Measurements from ENCODE around the gene SNRNP200.
A peak's percentile ranks its signal among the peaks of the same experiment; 100 is the strongest.

Gene SNRNP200

GRCh38 chr2:96305091-96305978 is at the start of gene SNRNP200:
TSS of gene SNRNP200 (minus strand) at chr2:96305546. CDS start at chr2:96305437, 109 bp downstream.
- peak within 1 kb of the TSS; percentile 76 for H3K4me3 ChIP-seq (ENCODE audit: low read depth, low read length)
- H3K27ac ChIP-seq (ENCODE audit: extremely low read depth, low read depth, low read length), result peak within 1 kb of the TSS; percentile 69
- no peaks in the 10 kb centered on the region for H3K9me3 ChIP-seq (ENCODE audit: control insufficient read depth, insufficient read depth, low read depth, low read length)
- POLR2A ChIA-PET, result interaction anchor here (0.5 to 2.0 kb wide), 8 partner anchors 16 to 123 kb away, joined by 3 to 16 read pairs (median 4); partner anchors contain the start of genes CIAO1, NCAPH and TMEM127
- H3K4me1 ChIP-seq (ENCODE audit: control insufficient read depth, insufficient read depth, low read length), result peaks cover 9% of the 10 kb centered on the region; the same call in 1 of the 2 replicates
- H3K36me3 ChIP-seq (ENCODE audit: control insufficient read depth in 2 of 2, insufficient read depth in 1 of 2, low read length in 2 of 2), result peaks cover 27 to 43% of the 10 kb centered on the region in 2 experiments
- CTCF ChIA-PET, result interaction anchor here (0.6 to 1.7 kb wide), 7 partner anchors 30 to 206 kb away, joined by 3 to 4 read pairs (median 3); no protein-coding TSS in a partner anchor
- no peak for TF ChIP-seq MEIS1 (CRISPR knock-in tag; IDR thresholded peaks at IDR 0.05; ENCODE audit: borderline replicate concordance)
- TF ChIP-seq BCL11B (tag by site-specific recombination; IDR thresholded peaks at IDR 0.05; ENCODE audit: low read depth), result no peak
- no peak; the same call in 1 of the 2 replicates for TF ChIP-seq SCRT2 (tag by site-specific recombination; IDR thresholded peaks at IDR 0.05)
- no peak for TF ChIP-seq ZNF610 (tag by site-specific recombination; IDR thresholded peaks at IDR 0.05; ENCODE audit: borderline replicate concordance)
- TF ChIP-seq KLF1 (tag by site-specific recombination; IDR thresholded peaks at IDR 0.05), result peak; percentile 93
- no peak for TF ChIP-seq YY1 (tag by site-specific recombination; IDR thresholded peaks at IDR 0.05)
- TF ChIP-seq ZNF221 (tag by site-specific recombination; IDR thresholded peaks at IDR 0.05; ENCODE audit: borderline replicate concordance), result no peak
- peak; percentile 84 for TF ChIP-seq ZNF335 (tag by site-specific recombination; conservative IDR thresholded peaks at IDR 0.05)
- no peak for TF ChIP-seq EGR2 (tag by site-specific recombination; IDR thresholded peaks at IDR 0.05; ENCODE audit: low read depth)
- TF ChIP-seq ZNF629 (tag by site-specific recombination; IDR thresholded peaks at IDR 0.05), result peak; percentile 85
- no peak for TF ChIP-seq ZNF211 (tag by site-specific recombination; IDR thresholded peaks at IDR 0.05; ENCODE audit: low read depth)
- TF ChIP-seq ZNF394 (tag by site-specific recombination; IDR thresholded peaks at IDR 0.05; ENCODE audit: borderline replicate concordance), result no peak
- no peak for TF ChIP-seq ZNF670 (tag by site-specific recombination; IDR thresholded peaks at IDR 0.05; ENCODE audit: low read depth)
- TF ChIP-seq ZNF555 (tag by site-specific recombination; conservative IDR thresholded peaks at IDR 0.05), result no peak
- peak; percentile 16; the same call in 1 of the 2 replicates for TF ChIP-seq ZNF561 (tag by site-specific recombination; IDR thresholded peaks at IDR 0.05; ENCODE audit: borderline replicate concordance)
- TF ChIP-seq PRDM1 (tag by site-specific recombination; IDR thresholded peaks at IDR 0.05), result no peak
- peak; percentile 99 for TF ChIP-seq ZNF518A (tag by site-specific recombination; conservative IDR thresholded peaks at IDR 0.05; ENCODE audit: low read depth)
- TF ChIP-seq KLF10 (tag by site-specific recombination; IDR thresholded peaks at IDR 0.05), result peak; percentile 92
- TF ChIP-seq SP3 (tag by site-specific recombination; IDR thresholded peaks at IDR 0.05), result peak; percentile 96
- TF ChIP-seq ZNF37A (tag by site-specific recombination; IDR thresholded peaks at IDR 0.05), result no peak
- no peak for TF ChIP-seq ZNF785 (tag by site-specific recombination; IDR thresholded peaks at IDR 0.05)
- TF ChIP-seq GLIS2 (tag by site-specific recombination; IDR thresholded peaks at IDR 0.05), result no peak
- TF ChIP-seq ZNF280C (tag by site-specific recombination; IDR thresholded peaks at IDR 0.05), result no peak
- peak; percentile 75 for TF ChIP-seq ZBTB17 (tag by site-specific recombination; IDR thresholded peaks at IDR 0.05)
- no peak for TF ChIP-seq ZNF510 (tag by site-specific recombination; IDR thresholded peaks at IDR 0.05; ENCODE audit: insufficient replicate concordance)
- no peak for TF ChIP-seq ZNF148 (tag by site-specific recombination; IDR thresholded peaks at IDR 0.05; ENCODE audit: borderline replicate concordance)
- TF ChIP-seq ZBTB21 (tag by site-specific recombination; IDR thresholded peaks at IDR 0.05), result peak; percentile 27; the same call in 1 of the 2 replicates
- no peak for TF ChIP-seq GLI2 (tag by site-specific recombination; IDR thresholded peaks at IDR 0.05; ENCODE audit: borderline replicate concordance, low read depth)
